Parathyroid adenoma (tissue), 2 donors: Measurements from ENCODE around the gene COMT.

Experiments used
- H2AFZ ChIP-seq: fragments of 300-600 bp; sonication (generic); one replicate; pipeline ENCODE4 v1.7.0; 2017; ENCODE audit warnings: antibody characterized with exemption, mild to moderate bottlenecking
- H3K27ac ChIP-seq: fragments of 300-600 bp; sonication (generic); one replicate; pipeline ENCODE4 v1.7.0; 2017
- H3K27me3 ChIP-seq: fragments of 300-600 bp; sonication (generic); one replicate; pipeline ENCODE4 v1.7.0; 2017; ENCODE audit warnings: low read length; ENCODE audit not compliant: control insufficient read depth, insufficient read depth
- H3K36me3 ChIP-seq: fragments of 300-600 bp; sonication (generic); one replicate; pipeline ENCODE4 v1.7.0; 2017; ENCODE audit warnings: low read length; ENCODE audit not compliant: control insufficient read depth, insufficient read depth
- H3K4me1 ChIP-seq: fragments of 300-600 bp; sonication (generic); one replicate; pipeline ENCODE4 v1.7.0; 2017; ENCODE audit warnings: control low read depth
- H3K4me2 ChIP-seq: fragments of 300-600 bp; sonication (generic); one replicate; pipeline ENCODE4 v1.7.0; 2017; ENCODE audit warnings: low read length
- H3K4me3 ChIP-seq: fragments of 300-600 bp; sonication (generic); one replicate; pipeline ENCODE4 v1.7.0; 2017; ENCODE audit warnings: low read depth, low read length
- H3K79me2 ChIP-seq: fragments of 300-600 bp; sonication (generic); one replicate; pipeline ENCODE4 v1.7.0; 2017; ENCODE audit warnings: control low read depth
- H3K9ac ChIP-seq: fragments of 300-600 bp; sonication (generic); one replicate; pipeline ENCODE4 v1.7.0; 2017; ENCODE audit warnings: mild to moderate bottlenecking
- H3K9me3 ChIP-seq: fragments of 300-600 bp; sonication (generic); one replicate; pipeline ENCODE4 v1.7.0; 2017; ENCODE audit warnings: low read length; ENCODE audit not compliant: control insufficient read depth
- CTCF ChIP-seq: fragments of 300-600 bp; sonication (generic); IDR thresholded peaks from one replicate; pipeline ENCODE4 v1.7.0; 2017; ENCODE audit warnings: antibody characterized with exemption, mild to moderate bottlenecking
- donor health status: primary hyperparathyroidism.

COMT gene

GRCh38 chr22:20002128-20002527 is 60.6 kb downstream of the COMT start:
- Histone ChIP-seq H3K4me1 (peaks cover 16% of the 10 kb centered on the region), H3K27ac (peak overlapping the region; percentile 68)
- no peak for TF ChIP-seq CTCF

GRCh38 chr22:20002636-20003035 is 61.1 kb downstream of the COMT start:
- Histone ChIP-seq H3K9me3 (no peaks in the 10 kb centered on the region), H3K27ac (peak overlapping the region; percentile 68), H3K4me2 (no peak overlapping the region), H3K4me3 (no peak overlapping the region), H2AFZ (peak overlapping the region; percentile 48), H3K36me3 (no peaks in the 10 kb centered on the region), H3K79me2 (peaks cover 2% of the 10 kb centered on the region), H3K9ac (no peak overlapping the region), H3K27me3 (no peaks in the 10 kb centered on the region), H3K4me1 (peaks cover 16% of the 10 kb centered on the region)
- TF ChIP-seq CTCF, result no peak

More at GRCh38 chr22:20002128-20002527, 60.6 kb downstream of the COMT start:
- Histone ChIP-seq H3K27me3 (no peaks in the 10 kb centered on the region), H3K79me2 (peaks cover 2% of the 10 kb centered on the region), H3K36me3 (no peaks in the 10 kb centered on the region), H2AFZ (peak overlapping the region; percentile 48), H3K4me2 (no peak overlapping the region), H3K9me3 (no peaks in the 10 kb centered on the region), H3K4me3 (no peak overlapping the region), H3K9ac (no peak overlapping the region)

GRCh38 chr22:20003304-20003703 is 61.7 kb downstream of the COMT start:
- H3K4me1 ChIP-seq, result peaks cover 13% of the 10 kb centered on the region
- TF ChIP-seq CTCF, result no peak

GRCh38 chr22:20004464-20004863 is 62.9 kb downstream of the COMT start:
- no peak overlapping the region for H3K4me2 ChIP-seq
- H3K9ac ChIP-seq, result no peak overlapping the region
- H3K27me3 ChIP-seq, result no peaks in the 10 kb centered on the region
- peaks cover 5% of the 10 kb centered on the region for H3K4me1 ChIP-seq
- no peaks in the 10 kb centered on the region for H3K36me3 ChIP-seq
- no peaks in the 10 kb centered on the region for H3K9me3 ChIP-seq
- peaks cover 5% of the 10 kb centered on the region for H3K79me2 ChIP-seq
- TF ChIP-seq CTCF, result no peak
- no peak overlapping the region for H3K27ac ChIP-seq
- no peak overlapping the region for H2AFZ ChIP-seq
- no peak overlapping the region for H3K4me3 ChIP-seq

More at GRCh38 chr22:20003304-20003703, 61.7 kb downstream of the COMT start:
- H3K9ac ChIP-seq, result no peak overlapping the region
- no peaks in the 10 kb centered on the region for H3K9me3 ChIP-seq
- no peak overlapping the region for H3K27ac ChIP-seq
- H3K36me3 ChIP-seq, result no peaks in the 10 kb centered on the region
- H3K4me2 ChIP-seq, result no peak overlapping the region
- H3K79me2 ChIP-seq, result peaks cover 2% of the 10 kb centered on the region
- H3K4me3 ChIP-seq, result no peak overlapping the region
- no peaks in the 10 kb centered on the region for H3K27me3 ChIP-seq
- no peak overlapping the region for H2AFZ ChIP-seq

- Histone ChIP-seq H3K9me3 (no peaks in the 10 kb centered on the region), H3K27me3 (no peaks in the 10 kb centered on the region), H3K4me1 (peaks cover 16% of the 10 kb centered on the region), H2AFZ (no peak overlapping the region), H3K36me3 (no peaks in the 10 kb centered on the region), H3K9ac (no peak overlapping the region), H3K4me2 (no peak overlapping the region), H3K4me3 (no peak overlapping the region), H3K27ac (no peak overlapping the region), H3K79me2 (peaks cover 5% of the 10 kb centered on the region)
- no peak for TF ChIP-seq CTCF
Observed at GRCh38 chr22:20008221-20008995, 66.8 kb downstream of the COMT start.
